HG02840 (cell line): ENCODE data around the gene NUPR1.
"Not testable (repeated sequence)": the region's sequence is repeated elsewhere in the genome, so short reads cannot be mapped to it uniquely, and the experiment has no call there.

Source experiments
- ATAC-seq: cut with Tn5 transposase; IDR thresholded peaks from one replicate; pipeline ENCODE4 v1.9.1; 2021; ENCODE audit warnings: mild to moderate bottlenecking, moderate library complexity, moderate number of reproducible peaks; ENCODE audit not compliant: unreplicated experiment, low FRiP score

Gene NUPR1

DNA sequence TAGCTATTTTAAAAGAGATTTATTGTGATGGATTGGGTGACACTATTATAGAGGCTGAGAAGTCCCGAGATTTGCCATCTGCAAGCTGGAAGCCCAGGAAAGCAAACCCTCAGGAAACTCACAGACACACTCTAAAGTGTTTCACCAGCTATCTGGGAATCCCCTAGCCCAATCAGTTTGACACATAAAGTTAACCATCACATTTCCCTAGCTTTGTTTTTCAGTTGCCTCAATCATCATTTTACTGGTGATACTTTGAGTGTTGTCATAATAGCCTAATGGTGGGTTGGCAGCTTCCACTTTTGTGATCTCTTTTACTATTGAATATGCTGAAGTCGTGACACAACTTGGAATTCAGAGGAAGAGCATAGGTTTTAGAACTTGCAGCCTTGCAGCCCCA, 16.8 kb upstream of the NUPR1 start:
- no peak for ATAC-seq

- ATAC-seq, result no peak
Observed at GRCh38 chr16:28554634-28555423, 16.1 kb upstream of the NUPR1 start.

DNA sequence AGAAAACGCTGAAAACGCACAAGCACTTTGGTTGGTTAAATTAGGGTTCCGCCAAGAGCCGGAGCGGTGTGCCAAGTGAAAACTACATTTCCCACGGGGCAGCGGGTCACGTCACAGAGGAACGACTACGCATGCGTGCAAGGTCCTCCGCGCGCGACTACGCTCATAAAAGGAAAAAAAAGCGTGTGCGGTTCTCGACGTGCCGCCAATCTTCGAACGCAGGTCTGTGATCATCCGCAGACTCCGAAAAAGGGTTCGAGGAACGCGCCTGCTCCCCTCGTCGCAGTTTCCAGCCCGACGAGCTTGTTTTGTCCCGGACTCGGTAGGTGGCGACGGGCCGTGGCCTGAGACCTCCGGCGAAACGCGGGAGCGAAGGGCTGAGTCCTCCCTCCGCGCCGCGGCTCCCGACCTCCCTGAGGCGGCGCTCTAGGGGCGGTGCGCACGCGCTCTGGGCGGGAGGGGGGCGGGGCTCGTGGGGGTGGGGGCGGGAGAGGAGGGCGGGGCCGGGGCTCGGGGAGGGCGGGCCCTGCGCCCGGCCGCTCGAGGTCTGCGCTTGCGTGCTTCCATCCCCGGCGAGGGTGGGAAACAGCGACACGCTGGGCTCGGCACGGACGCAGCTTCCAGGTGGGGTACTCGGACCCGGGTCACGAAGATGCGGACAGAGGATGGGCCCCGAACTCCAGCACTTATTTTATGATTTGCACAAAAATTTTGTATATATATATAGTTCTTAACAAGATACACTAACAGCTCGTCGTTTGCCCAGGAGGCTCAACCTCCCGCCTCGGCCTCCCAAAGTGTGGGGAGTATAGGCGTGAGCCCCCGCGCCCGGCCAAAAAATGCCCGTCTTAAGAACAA, 15.2 kb upstream of the NUPR1 start, which contains the start of gene SGF29:
TSS of gene SGF29 (plus strand) at position 145 of the 858 bp plus-strand sequence. CDS start 27,150 bp downstream, outside the sequence.
- peak; percentile 75 for ATAC-seq

DNA sequence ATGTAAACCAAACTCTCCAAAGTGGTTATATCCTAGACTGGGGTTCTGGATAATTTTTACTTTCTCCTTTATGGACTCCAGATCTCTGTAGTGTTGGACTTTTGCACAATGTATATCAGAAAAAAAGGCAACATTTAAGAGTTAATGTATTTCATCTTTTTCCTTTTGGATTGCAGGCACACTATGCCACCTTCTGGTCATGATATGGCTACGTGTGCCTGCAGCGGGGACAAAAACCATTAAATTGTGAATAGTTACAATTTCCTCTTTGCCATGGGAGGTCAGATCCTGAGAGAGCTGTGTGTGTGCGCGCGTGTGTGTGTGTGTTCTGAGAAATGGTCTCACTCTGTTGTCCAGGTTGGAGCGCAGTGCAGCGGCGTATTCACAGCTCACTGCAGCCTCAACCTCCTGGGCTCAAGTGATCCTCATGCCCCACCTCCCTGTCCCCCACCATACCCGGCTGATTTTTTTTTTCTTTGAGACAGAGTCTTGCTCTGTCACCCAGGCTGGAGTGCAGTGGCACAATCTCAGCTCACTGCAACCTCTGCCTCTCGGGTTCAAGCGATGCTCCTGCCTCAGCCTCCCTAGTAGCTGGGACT, 10.6 kb upstream of the NUPR1 start:
- no peak for ATAC-seq

DNA sequence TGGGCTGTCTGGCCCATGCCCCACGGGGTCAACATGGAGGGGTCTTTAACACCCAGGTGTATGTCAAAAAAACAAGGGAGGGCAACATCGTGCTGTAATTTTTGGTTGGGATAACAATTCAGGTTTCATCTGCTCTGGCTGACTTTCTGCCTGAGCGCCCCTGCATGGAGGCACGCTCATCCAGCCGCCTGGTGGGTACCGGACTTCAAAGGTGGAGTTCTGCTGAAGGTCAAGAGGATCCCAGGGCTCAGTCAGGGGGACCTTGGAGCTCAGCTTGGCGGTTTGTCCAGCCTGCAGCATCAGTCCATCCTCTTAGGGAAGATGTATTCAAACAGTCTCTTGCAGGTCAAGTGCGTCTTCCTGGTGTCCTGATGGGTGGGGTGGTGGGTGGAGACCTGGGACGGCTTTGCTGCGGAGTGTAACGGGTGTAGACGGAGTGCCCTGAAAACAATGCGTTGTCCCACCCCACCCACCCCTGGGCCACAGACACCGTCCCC, 9.6 kb upstream of the NUPR1 start:
- no peak for ATAC-seq

- no peak for ATAC-seq
Observed at GRCh38 chr16:28546626-28547025, 7.9 kb upstream of the NUPR1 start.

- ATAC-seq, result not testable (repeated sequence)
Observed at GRCh38 chr16:28545964-28546363, 7.2 kb upstream of the NUPR1 start.

- no peak for ATAC-seq
Observed at GRCh38 chr16:28544998-28545397, 6.2 kb upstream of the NUPR1 start.

- no peak for ATAC-seq
Observed at GRCh38 chr16:28543072-28543471, 4.3 kb upstream of the NUPR1 start.

- no peak for ATAC-seq
Observed at GRCh38 chr16:28542646-28543045, 3.9 kb upstream of the NUPR1 start.

- ATAC-seq, result no peak
Observed at GRCh38 chr16:28540346-28540745, 1.6 kb upstream of the NUPR1 start.

GRCh38 chr16:28537964-28538732, 626 bp downstream of the NUPR1 start:
- no peak for ATAC-seq

DNA sequence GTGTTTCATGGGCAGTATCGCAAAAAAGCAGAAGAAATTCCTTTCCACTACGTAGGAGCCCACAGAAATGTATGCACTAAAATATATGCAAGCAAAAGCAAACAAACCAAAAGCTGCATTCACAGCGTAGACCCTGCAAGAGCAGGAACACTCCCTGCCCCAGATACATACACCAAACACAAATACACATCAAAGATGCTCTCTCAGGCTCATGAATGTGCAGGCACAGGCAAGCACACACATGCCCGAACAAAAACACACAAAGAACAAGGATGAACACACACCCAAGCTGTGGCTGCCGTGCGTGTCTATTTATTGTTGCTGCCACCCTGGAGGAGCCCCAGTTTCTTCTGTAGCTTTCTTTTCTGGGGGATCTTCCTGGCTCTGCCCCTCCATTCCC, 1.7 kb downstream of the NUPR1 start:
- no peak for ATAC-seq

DNA sequence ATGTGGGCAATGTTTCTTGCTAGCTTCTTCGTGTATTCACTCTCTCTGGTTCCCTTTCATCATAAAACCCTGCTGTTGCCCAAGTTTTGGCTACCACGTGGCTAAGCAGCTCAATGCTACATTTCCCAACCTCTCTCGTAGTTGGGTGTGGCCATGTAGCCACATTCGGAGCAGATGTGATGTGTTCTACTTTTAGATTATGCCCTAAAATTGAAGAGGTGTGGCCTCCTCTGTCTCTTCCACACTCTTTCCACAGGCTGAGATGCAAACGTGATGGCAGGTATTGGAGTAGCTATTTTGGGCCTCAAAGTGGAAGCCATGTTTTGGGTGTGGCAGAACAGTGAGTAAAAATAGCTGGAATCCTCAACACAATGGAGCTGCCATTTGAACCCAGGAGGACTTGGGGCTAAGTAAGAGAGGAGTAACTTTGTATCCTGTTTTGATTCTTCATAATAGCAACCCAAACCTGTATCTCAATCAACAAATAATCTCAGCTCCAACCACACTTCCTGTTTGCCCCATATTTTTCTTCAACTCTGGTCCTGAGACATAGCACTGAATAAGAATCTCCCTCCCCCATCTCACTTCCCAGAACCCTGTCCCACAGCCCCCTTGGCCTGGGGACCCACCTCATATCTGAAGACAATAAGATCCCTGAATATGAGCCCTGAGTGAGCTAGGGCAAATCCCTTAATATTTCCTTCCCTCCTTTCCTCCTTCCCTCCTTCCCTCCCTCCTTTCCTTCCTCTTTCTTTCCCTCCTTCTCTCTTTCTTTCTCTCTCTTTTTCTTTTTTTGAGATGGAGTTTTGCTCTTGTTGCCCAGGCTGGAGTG, 4.0 kb downstream of the NUPR1 start:
- ATAC-seq, result no peak

- no peak for ATAC-seq
Observed at GRCh38 chr16:28532940-28533647, 5.7 kb downstream of the NUPR1 start.

DNA sequence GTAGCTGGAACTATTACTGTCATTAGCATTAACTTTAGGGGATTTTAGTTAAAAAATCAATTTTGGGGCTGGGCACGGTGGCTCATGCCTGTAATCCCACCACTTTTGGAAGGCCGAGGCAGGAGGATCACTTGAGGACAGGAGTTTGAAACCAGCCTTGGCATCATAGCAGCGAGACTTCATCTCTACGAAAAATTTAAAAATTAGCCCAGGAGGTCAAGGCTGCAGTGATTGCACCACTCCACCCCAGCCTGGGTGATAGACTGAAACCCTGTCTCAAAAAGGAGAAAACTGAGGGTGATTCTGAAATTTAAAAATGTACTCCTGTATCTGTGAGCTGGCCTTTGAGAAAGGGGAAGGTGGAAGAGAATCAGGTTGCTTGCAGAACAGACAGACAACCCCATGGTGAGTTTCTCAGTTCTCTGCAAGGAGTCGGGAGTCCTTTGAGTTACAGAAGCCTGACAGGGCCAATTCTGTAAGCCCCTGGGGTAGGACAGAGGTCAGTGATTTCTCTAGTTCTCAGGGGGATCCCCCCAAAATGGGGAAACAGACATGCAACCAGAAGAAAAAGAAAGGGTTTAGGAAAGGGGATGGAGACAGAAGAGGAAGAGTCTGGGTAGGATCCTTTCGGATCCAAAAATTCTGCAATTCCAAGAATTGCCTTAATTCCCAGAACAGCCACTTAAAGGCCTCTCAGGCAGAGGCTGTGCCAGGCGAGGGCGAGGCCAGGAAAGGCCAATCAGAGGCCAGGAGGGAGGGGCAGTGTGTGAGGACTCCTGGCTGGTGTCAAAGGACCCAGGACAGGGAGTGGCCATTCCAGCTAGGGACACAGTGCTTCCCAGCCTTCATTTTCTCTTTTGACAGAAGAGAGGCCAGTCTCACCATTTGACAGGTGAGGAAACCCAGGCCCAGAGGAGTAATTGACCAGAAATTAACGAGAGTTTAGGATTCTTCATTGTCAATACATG, 6.7 kb downstream of the NUPR1 start:
- no peak for ATAC-seq

DNA sequence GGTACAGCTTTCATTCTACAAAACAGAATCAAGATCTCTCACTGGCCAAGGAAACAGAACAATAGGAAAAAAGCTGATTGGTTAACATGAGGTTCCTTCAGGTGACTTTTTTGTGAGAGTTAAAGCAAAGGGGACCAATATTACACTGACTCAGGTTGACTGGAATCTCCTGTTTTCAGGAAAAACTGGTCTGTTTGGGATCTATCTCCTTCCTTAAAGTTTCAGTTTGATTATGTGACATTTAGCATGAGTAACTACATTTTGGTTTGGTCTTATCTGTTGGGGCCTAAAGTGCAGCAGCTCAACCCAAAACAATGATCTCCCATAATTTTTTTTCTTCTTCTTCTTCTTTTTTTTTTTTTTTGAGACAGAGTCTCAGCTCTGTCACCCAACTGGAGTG, 9.7 kb downstream of the NUPR1 start:
- no peak for ATAC-seq

GRCh38 chr16:28528463-28528867, 10.3 kb downstream of the NUPR1 start:
- no peak for ATAC-seq
